PC-3 (cell line): ENCODE data around the gene RSPO4.

Experiments used
- EZH2 ChIP-seq: fragments of 300-600 bp; sonication (generic); IDR thresholded peaks from one replicate; pipeline ENCODE4 v1.6.1; 2017; ENCODE audit warnings: antibody characterized with exemption, mild to moderate bottlenecking, low read length; ENCODE audit not compliant: unreplicated experiment
- EZH2phosphoT487 ChIP-seq: fragments of 300-600 bp; sonication (generic); IDR thresholded peaks from 2 replicates; pipeline ENCODE4 v1.6.1; 2018; ENCODE audit warnings: mild to moderate bottlenecking, antibody characterized with exemption, low read length, borderline replicate concordance
- TF ChIP-seq, protein P1 (sequence below): fragments of 300-600 bp; sonication (generic); conservative IDR thresholded peaks from 2 replicates; pipeline ENCODE4 v1.5.1; 2017; ENCODE audit warnings: antibody characterized with exemption, low read depth, mild to moderate bottlenecking, low read length

DNA sequence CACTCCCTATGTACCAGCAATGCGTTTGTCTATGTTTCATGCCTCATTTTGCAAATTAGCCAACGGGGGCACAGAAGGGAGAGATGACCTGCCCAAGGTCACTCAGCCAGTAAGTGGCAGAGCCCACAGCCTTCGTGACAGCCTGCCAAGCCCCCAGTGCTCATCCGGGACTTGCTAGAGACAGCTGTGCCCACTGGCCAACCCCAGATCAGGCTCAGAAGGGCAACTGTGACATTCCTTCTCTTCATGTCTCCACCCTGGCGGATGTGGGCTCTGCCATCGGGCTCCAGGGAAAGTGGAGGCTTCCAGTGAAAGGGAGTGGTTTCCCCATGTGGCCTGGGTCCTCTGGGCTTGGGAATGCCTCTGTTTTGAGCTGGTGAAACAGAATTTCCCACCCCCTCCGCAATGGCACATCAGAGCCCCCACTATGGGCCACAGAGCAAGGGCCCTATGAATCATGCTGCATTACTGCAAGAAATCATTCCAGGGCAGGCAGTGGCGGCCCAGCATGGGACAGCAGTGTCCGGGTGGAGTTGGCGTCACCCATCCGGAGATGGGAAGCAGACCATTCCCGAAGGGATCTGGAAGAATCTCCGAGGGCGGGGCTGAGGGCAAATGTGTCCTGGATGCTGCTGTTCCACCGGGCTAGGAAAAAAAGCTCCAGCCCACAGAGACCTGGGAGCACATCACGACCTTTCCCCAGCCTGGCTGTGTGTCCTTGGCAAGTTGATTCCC, 9.1 kb downstream of the RSPO4 start:
- TF ChIP-seq, protein P1, sequence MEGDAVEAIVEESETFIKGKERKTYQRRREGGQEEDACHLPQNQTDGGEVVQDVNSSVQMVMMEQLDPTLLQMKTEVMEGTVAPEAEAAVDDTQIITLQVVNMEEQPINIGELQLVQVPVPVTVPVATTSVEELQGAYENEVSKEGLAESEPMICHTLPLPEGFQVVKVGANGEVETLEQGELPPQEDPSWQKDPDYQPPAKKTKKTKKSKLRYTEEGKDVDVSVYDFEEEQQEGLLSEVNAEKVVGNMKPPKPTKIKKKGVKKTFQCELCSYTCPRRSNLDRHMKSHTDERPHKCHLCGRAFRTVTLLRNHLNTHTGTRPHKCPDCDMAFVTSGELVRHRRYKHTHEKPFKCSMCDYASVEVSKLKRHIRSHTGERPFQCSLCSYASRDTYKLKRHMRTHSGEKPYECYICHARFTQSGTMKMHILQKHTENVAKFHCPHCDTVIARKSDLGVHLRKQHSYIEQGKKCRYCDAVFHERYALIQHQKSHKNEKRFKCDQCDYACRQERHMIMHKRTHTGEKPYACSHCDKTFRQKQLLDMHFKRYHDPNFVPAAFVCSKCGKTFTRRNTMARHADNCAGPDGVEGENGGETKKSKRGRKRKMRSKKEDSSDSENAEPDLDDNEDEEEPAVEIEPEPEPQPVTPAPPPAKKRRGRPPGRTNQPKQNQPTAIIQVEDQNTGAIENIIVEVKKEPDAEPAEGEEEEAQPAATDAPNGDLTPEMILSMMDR, result no peak
- TF ChIP-seq EZH2, result no peak
- no peak for TF ChIP-seq EZH2phosphoT487
